ENCODE data around the gene PARD3B.
"Not testable (repeated sequence)": the region's sequence is repeated elsewhere in the genome, so short reads cannot be mapped to it uniquely, and the experiment has no call there.

The PARD3B gene

DNA sequence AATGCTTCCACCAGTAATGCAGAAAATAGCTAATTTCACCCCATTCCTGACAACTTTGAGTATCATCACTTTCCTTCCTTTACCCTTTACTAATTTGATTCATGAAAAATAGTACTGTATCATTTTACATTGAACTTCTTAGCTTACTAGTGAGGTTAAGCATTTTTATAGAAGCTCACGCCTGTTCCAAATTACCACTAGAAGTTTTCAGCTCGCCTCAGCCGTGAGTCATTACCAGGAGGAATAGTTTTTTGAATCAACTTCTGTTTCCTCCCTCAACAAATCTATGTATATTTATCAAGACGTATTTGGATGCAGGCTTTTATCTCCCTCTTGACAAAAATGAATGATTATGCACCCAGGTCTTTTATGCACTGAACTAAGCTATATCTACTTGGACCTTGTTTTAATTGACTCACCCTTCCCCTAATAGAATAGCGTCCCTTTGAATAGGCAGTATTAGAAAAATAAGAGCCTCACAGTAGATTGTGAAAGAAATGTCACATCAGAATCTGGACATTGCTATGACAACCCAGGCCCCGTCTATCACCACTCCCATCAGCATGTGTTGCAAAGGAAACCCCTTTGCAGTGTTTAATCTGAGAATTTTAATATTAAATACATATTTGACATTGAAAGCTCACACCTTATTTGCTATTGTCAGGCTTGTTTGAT lies 929.6 kb downstream of the PARD3B start:
- no peak for TF ChIP-seq GATA1 (IDR thresholded peaks at IDR 0.05; ENCODE audit: low read depth, low read length)
- TF ChIP-seq POLR2A (IDR thresholded peaks at IDR 0.05; ENCODE audit: low read length) = no peak
- no peak for DNase-seq

DNA sequence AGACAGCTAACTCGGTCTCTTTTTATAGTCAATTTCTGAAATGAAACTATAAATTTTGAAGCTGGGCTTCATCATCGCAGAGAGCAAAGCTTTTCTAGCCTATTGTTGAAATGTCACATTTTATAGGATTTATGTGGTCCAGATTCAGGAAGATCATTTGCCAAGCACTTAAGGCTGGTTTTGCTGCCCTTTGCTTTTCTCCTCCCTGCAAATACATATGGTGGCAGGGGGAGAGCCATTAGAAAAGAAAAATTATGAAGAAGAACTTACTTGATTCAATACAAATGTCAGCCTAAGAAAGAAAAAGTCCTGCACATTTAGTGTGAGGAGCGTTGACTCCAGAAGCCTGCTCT lies 930.1 kb downstream of the PARD3B start:
- TF ChIP-seq POLR2A (IDR thresholded peaks at IDR 0.05; ENCODE audit: low read length) (no peak), GATA1 (IDR thresholded peaks at IDR 0.05; ENCODE audit: low read depth, low read length) (no peak)
- DNase-seq = no peak

DNA sequence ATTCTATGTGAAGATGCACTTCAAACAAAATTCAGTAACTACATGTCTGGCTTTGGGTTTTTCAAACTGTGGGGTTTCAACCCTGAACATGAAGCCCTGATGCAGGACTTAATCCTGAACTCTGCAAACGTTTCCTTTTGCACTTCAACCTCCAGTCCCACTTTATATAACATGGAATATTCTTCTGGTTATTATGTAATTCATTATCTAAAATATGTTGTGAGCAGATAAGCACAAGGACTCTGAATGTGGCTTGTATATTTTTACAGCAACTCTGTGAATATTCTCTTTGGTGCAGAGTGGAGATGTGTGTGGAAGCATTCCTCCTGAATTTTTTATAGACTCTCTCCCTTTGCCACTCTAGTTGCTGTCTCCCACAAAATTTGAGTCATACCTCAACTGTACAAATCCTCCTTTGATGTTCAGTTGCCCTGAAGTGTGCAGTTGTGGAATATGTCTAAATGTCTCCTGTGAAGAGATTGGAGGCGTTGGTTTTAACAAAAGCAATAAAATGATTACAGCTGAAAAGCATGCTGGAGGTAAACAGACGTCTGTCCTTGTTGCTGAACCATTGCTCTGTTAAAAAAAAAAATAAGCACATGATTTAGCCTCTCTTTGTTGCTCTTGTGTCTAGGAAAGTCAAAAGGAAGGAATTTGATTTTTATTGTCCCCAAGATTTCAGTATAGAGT lies 931.9 kb downstream of the PARD3B start:
- no peak for TF ChIP-seq GATA1 (IDR thresholded peaks at IDR 0.05; ENCODE audit: low read depth, low read length)
- TF ChIP-seq POLR2A (IDR thresholded peaks at IDR 0.05; ENCODE audit: low read length) = no peak
- no peak for DNase-seq

DNA sequence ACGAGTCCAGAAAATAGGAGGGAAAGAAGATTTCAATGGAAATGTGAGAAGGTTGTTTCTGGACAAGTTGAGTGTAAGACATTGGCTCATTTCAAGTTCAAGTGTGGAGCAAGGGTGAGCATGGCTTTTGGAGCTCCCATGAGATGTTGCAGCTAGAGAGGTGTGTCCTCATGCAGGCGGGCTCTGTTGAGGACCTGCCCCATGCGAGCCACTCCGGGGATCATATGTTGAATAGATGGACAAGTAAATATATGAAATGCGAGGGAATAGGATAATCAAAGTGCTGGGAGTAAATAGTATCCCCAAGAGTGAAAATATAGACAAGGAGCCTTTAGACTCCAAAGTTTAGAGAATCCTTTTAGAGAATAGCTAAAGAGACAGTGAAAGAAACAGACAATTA lies 936.6 kb downstream of the PARD3B start:
- no peak for TF ChIP-seq POLR2A (IDR thresholded peaks at IDR 0.05; ENCODE audit: low read length)
- no peak for TF ChIP-seq GATA1 (IDR thresholded peaks at IDR 0.05; ENCODE audit: low read depth, low read length)
- no peak for DNase-seq

DNA sequence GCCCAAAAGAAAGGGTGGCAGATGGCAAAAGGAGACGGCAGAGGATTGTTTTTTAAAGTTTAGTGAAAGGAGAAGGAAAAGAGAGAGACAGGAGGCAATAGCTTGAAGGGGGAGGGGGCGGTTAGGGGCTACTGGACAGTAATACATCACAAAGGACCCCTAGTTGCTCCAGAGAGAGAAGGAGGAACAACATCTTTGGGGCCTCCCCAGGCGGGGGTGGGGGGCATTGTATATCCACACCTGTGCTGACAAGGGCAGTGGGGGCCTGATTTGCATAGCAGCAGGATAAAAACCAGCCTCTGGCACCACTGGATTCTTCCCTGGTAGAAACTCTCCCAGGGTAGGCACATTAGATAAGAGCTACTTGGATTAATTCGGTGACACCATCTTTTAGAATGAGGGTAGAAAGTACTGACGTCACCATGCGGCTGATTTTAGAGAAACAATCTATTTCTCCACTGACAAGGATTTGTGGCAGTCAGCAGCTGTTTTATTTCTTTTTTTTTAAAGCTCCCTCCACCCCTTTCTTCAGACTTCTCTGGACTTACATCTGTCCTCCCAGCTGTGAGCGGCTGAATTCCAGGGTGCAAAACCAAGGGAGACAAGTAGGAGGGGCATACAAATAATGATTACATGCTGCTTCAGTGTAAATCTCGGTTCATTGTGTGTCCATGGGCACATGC lies 937.3 kb downstream of the PARD3B start:
- DNase-seq = no peak
- TF ChIP-seq GATA1 (IDR thresholded peaks at IDR 0.05; ENCODE audit: low read depth, low read length) = no peak
- TF ChIP-seq POLR2A (IDR thresholded peaks at IDR 0.05; ENCODE audit: low read length) = no peak

DNA sequence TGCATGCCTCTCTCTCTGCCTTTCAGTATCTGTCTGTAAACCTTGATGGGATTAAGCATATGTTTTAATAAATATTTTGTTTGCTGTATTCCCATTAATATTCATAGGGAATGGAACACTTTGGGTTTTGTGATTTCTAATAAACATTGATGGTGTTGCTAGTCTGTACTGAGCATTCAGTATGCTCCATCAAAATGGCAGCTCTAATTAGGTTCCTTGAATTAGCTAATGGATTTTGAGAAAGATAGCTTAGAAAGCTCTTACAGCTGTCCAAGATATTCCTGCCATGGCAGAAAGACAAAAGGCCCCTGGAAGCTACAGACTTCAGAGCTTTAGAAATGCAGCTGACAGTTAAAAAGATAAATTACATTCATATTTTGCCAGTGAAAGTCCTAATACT lies 937.8 kb downstream of the PARD3B start:
- no peak for TF ChIP-seq POLR2A (IDR thresholded peaks at IDR 0.05; ENCODE audit: low read length)
- TF ChIP-seq GATA1 (IDR thresholded peaks at IDR 0.05; ENCODE audit: low read depth, low read length) = no peak
- no peak for DNase-seq

DNA sequence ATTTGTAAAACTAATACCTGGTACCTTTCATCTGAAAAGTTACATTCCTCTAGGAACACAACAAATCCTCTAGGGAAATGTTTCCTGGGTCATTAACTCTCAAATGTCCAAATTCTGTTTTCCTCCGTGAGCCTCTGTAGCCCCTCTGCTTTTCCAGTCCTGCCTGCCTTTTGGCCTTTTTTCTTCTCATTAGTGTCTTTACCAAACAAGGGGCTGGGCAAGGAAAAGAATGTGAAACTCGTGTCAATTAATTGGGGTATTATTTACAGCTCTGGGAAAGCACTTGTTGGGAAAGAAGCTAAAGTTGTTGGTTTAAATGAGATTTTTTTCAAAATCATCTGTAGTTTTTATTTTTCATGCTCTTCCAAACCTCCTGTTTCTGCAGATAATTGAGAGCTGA lies 938.9 kb downstream of the PARD3B start:
- no peak for DNase-seq
- TF ChIP-seq POLR2A (IDR thresholded peaks at IDR 0.05; ENCODE audit: low read length) (no peak), GATA1 (IDR thresholded peaks at IDR 0.05; ENCODE audit: low read depth, low read length) (no peak)

DNA sequence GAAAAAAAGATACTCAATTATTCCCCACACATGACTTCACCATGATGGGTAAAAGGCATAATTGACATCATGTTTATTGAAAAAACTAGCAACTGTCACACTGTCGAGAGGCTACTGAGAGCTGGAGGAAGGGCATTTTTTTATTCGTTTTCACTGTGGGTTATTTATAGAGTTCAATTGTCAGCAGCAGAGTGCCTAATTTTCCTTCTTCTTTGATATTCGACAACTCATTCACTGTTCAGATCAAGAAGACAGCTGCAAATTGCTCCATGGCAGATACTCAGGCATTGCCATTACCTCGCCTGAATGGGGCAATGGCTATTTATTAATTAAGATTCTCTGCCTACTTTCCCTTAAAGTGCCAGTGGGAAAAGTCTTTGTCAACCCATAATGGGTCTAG lies 939.5 kb downstream of the PARD3B start:
- no peak for TF ChIP-seq GATA1 (IDR thresholded peaks at IDR 0.05; ENCODE audit: low read depth, low read length)
- no peak for TF ChIP-seq POLR2A (IDR thresholded peaks at IDR 0.05; ENCODE audit: low read length)
- DNase-seq = no peak

DNA sequence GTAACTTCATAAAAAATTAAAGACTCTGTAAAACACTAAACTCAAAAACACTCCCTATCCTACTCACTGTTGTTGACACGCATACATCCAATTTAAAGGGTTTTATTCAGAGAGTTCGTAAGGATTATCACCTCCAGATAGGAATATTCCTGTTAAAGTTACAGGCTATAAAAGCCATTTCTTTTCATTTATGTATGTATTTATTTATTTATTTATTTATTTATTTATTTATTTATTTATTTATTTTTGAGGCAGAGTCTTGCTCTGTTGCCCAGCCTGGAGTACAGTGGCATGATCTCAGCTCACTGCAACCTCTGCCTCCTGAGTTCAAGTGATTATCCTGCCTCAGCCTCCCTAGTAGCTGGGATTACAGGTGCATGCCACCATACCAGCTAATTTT lies 948.3 kb downstream of the PARD3B start:
- DNase-seq = not testable (repeated sequence)

DNA sequence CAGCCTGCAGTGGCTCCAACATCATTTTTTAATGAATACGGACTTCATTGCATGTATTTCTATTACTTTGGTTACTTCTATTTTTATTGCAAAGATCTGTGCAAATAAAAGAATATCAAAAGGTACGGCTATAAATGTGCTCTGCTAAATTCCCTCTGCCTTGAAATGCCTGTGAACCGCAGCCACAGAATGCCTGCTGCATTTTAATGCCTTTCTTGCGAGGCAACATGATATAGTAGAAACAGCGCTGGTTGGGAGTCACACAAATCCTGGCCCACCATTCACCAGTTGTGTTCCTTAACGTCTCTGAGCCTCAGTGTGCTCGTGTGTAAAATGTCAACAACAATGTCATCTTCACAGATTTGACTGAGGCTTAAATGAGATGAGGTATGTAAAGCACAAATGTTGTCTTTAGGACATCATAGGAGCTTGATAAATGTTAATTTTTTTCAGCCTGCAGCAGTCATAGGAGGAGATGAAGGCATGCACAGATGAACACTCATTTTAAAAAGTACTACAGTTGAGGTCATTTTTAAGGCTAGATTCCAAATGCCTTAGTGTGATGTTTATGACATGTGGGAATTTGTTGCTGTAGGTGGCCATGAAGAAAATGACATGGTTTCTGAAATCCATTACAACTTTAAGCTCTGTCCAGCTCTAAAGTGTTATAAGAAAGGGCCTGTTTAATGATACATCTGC lies 949.4 kb downstream of the PARD3B start:
- DNase-seq = no peak

DNA sequence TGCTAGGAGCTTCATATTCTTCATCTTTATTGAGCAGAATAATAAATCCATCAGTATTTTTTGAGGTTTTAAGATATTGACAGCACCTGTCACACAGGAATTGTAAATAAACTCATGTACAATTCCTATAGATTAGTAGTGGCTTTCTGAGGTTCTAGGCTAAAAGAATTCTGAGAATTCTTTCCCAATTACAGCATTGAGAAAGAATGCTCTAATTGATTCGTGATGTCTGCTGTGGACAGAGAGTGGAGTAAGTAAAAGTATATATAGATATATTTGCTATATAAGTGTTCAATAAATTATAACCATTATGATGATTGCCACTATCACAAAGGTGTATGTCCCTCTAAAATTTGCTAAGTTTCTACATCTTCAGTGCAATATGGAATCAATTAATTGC lies 950.5 kb downstream of the PARD3B start:
- no peak for DNase-seq
- TF ChIP-seq POLR2A (IDR thresholded peaks at IDR 0.05; ENCODE audit: low read length) = no peak
- TF ChIP-seq GATA1 (IDR thresholded peaks at IDR 0.05; ENCODE audit: low read depth, low read length) = no peak

More for the DNA sequence above, 949.4 kb downstream of the PARD3B start:
- no peak for TF ChIP-seq GATA1 (IDR thresholded peaks at IDR 0.05; ENCODE audit: low read depth, low read length)
- no peak for TF ChIP-seq POLR2A (IDR thresholded peaks at IDR 0.05; ENCODE audit: low read length)

DNA sequence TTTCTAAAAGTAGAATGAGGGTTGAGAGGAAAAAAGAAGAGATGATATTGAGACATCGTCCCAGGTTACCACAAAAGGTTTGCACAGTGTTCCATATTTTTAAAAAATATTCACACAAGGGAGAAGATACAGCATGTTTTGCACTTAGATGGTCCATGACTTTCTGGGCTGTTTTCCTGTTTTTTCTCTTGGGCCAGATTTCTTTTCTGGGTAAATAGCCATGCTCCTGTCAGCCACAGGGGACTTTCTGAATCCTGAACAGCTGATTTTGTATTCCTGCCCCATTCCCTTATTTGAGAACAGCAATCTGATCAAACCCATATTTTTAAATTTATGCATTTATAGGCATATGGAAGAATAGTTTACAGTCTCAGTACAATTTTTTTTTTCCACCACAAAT lies 951.1 kb downstream of the PARD3B start:
- no peak for DNase-seq
- TF ChIP-seq GATA1 (IDR thresholded peaks at IDR 0.05; ENCODE audit: low read depth, low read length) (no peak), POLR2A (IDR thresholded peaks at IDR 0.05; ENCODE audit: low read length) (no peak)

DNA sequence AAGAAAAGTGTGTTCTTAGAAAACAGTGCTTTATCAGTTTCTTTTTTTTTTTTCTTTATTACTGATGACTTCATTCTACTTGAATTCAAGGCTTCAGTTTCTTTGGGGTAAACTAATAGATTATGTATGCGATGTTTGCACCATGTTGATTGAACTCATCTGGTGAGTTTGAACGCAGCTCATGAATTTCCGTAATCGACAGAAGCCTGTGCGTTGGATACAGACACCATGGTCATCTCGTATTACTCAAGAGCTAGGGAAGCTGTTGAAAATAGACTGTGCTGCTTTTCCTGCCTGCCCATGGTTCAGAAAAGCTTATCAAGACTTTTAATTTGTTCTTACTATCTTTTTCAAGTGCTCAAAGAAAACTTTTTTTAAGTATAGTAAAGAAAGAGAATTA lies 951.5 kb downstream of the PARD3B start:
- no peak for TF ChIP-seq GATA1 (IDR thresholded peaks at IDR 0.05; ENCODE audit: low read depth, low read length)
- no peak for TF ChIP-seq POLR2A (IDR thresholded peaks at IDR 0.05; ENCODE audit: low read length)
- DNase-seq = no peak

DNA sequence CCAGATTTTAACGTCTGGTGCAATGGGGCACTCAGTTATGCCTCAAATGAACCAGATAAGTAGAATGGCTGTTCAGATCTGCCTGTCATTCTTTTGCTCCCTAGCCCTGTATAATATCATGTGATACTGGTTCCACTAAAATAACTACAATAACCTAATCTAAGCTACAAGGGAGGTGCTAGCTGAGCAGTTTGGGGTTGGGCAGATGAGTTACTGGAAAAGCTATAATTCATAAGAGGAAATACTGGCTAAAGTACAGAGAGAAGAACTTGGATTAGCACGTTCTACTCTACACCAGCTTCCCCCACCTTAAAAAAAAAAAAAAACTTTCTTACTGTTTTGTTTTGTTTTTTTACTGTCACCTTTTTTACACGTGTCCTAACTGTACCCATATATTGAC lies 953.7 kb downstream of the PARD3B start:
- DNase-seq = no peak
- TF ChIP-seq GATA1 (IDR thresholded peaks at IDR 0.05; ENCODE audit: low read depth, low read length) = no peak
- TF ChIP-seq POLR2A (IDR thresholded peaks at IDR 0.05; ENCODE audit: low read length) = no peak

Data from erythroblast (primary cell).